Measurements from ENCODE around the gene SEC63. TPM values are rescaled to one million over a fixed set of nuclear protein-coding genes. Genes with fewer than 3 reads are reported as not detected.

The SEC63 gene
- total and polyA plus RNA-seq, 2 donors (not counting 1 experiment from before 2014, with no cell fraction given), result 34.2 to 82.7 TPM

DNA sequence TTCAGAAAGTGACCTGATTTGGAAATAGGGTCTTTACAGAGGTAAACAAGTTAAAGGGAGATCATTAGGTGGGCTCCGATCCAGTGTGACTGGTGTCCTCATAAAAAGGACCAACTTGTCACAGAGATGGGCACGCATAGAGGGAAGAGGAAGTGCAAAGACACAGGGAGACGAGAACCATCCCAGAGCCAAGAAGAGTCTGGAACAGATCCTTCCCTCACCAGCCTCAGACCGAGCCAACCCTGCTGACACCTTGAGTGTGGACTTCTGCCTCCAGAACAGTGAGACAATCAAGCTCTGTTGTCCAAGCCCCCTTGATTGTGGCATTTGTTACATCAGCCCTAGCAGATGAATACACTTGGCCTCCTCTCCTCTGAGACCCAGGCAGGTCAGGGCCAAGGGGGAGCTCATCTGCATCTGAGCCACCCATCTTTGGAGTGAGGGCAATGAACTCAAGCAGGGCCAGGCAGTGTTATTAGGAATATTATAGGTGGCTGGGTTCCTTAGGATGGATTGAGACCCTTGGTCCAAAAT is 111.7 kb downstream of the SEC63 start:
- no peak overlapping the region for H3K4me2 ChIP-seq (ENCODE audit: extremely low read depth, insufficient read depth, low read length)

DNA sequence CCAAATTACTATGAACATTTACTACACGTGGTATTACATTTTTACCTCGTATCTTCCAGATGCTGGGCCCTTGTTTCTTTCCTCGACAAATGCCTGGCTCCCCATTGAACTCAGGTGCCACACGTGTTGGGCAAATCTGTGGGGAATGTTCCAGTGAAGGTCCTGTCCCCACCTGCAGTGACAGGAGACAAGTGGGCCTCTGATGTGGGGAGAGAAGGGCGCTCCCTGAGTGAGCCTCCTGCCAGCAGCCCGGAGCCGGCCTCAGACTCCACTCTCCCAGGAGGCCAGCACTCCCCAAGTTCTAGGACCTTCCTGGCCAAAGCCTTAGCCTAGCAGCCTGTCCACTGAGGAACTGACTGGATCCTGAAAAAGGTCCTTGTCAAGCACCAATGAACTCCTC is 112.2 kb downstream of the SEC63 start:
- Histone ChIP-seq H3K27me3 (ENCODE audit: control insufficient read depth, insufficient read depth, low read length) (peaks cover 2% of the 10 kb centered on the region), H3K9me3 (ENCODE audit: control insufficient read depth, insufficient read depth, low read depth, low read length) (no peaks in the 10 kb centered on the region), H3K4me2 (ENCODE audit: extremely low read depth, insufficient read depth, low read length) (no peak overlapping the region), H3K36me3 (ENCODE audit: control insufficient read depth, insufficient read depth, low read length) (no peaks in the 10 kb centered on the region), H3K4me1 (ENCODE audit: control insufficient read depth, extremely low read depth, insufficient read depth, low read length) (peaks cover 2% of the 10 kb centered on the region), H3K4me3 (replicated peaks in 1 of 4; ENCODE audit: control extremely low read depth in 1 of 4, insufficient read depth in 1 of 4, low read depth in 3 of 4, low read length in 4 of 4) (no peak overlapping the region), H2AFZ (ENCODE audit: low read length) (no peak overlapping the region), H3K9ac (ENCODE audit: insufficient read depth, low read length) (no peak overlapping the region), H3K27ac (ENCODE audit: insufficient read depth, low read length) (no peak overlapping the region), H3K79me2 (ENCODE audit: control insufficient read depth, insufficient read depth, low read length) (no peaks in the 10 kb centered on the region), H4K20me1 (ENCODE audit: control insufficient read depth, extremely low read depth, insufficient read depth, low read length) (no peaks in the 10 kb centered on the region)
- no peak for DNase-seq (ENCODE audit: low read depth in 2 of 2)
- no peak for TF ChIP-seq EZH2 (IDR thresholded peaks at IDR 0.05; ENCODE audit: low read length, missing control alignments)

More for the DNA sequence above, 111.7 kb downstream of the SEC63 start:
- TF ChIP-seq EZH2 (IDR thresholded peaks at IDR 0.05; ENCODE audit: low read length, missing control alignments), result no peak
- TF ChIP-seq, protein P1, sequence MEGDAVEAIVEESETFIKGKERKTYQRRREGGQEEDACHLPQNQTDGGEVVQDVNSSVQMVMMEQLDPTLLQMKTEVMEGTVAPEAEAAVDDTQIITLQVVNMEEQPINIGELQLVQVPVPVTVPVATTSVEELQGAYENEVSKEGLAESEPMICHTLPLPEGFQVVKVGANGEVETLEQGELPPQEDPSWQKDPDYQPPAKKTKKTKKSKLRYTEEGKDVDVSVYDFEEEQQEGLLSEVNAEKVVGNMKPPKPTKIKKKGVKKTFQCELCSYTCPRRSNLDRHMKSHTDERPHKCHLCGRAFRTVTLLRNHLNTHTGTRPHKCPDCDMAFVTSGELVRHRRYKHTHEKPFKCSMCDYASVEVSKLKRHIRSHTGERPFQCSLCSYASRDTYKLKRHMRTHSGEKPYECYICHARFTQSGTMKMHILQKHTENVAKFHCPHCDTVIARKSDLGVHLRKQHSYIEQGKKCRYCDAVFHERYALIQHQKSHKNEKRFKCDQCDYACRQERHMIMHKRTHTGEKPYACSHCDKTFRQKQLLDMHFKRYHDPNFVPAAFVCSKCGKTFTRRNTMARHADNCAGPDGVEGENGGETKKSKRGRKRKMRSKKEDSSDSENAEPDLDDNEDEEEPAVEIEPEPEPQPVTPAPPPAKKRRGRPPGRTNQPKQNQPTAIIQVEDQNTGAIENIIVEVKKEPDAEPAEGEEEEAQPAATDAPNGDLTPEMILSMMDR (conservative IDR thresholded peaks at IDR 0.05 in 1 of 2, IDR thresholded peaks at IDR 0.05 in 1 of 2; ENCODE audit: low read depth in 1 of 2, low read length in 2 of 2), result no peak
- Histone ChIP-seq H3K9ac (ENCODE audit: insufficient read depth, low read length) (no peak overlapping the region), H3K4me1 (ENCODE audit: control insufficient read depth, extremely low read depth, insufficient read depth, low read length) (peaks cover 2% of the 10 kb centered on the region), H2AFZ (ENCODE audit: low read length) (no peak overlapping the region), H3K79me2 (ENCODE audit: control insufficient read depth, insufficient read depth, low read length) (no peaks in the 10 kb centered on the region), H3K36me3 (ENCODE audit: control insufficient read depth, insufficient read depth, low read length) (no peaks in the 10 kb centered on the region), H3K27ac (ENCODE audit: insufficient read depth, low read length) (no peak overlapping the region), H3K27me3 (ENCODE audit: control insufficient read depth, insufficient read depth, low read length) (peaks cover 2% of the 10 kb centered on the region), H3K4me3 (replicated peaks in 1 of 4; ENCODE audit: control extremely low read depth in 1 of 4, insufficient read depth in 1 of 4, low read depth in 3 of 4, low read length in 4 of 4) (no peak overlapping the region), H3K9me3 (ENCODE audit: control insufficient read depth, insufficient read depth, low read depth, low read length) (no peaks in the 10 kb centered on the region), H4K20me1 (ENCODE audit: control insufficient read depth, extremely low read depth, insufficient read depth, low read length) (no peaks in the 10 kb centered on the region)
- no peak for DNase-seq (ENCODE audit: low read depth in 2 of 2)

DNA sequence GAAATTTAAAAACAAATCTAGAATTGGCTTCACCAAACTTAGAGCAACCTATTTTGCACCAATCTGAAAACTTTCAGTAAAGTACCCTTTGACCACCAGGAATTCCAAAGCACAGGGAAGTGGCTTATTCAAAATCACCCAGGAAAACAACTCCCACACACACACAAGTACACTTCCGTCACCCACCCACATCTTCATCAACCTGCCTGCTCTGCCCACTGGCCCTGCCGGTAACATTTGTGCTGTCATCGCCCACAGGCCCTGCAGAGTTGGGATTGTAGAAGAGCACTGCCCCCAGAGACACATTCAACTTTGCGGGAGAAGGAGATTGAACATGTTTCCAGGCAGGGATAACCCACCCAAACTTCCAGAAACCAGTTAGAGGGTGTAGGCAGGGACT is 114.6 kb downstream of the SEC63 start:
- Histone ChIP-seq H3K36me3 (ENCODE audit: control insufficient read depth, insufficient read depth, low read length) (no peaks in the 10 kb centered on the region), H3K4me2 (ENCODE audit: extremely low read depth, insufficient read depth, low read length) (no peak overlapping the region), H2AFZ (ENCODE audit: low read length) (no peak overlapping the region), H3K4me3 (replicated peaks in 1 of 4; ENCODE audit: control extremely low read depth in 1 of 4, insufficient read depth in 1 of 4, low read depth in 3 of 4, low read length in 4 of 4) (no peak overlapping the region), H3K4me1 (ENCODE audit: control insufficient read depth, extremely low read depth, insufficient read depth, low read length) (peaks cover 1% of the 10 kb centered on the region), H3K9ac (ENCODE audit: insufficient read depth, low read length) (no peak overlapping the region), H3K27me3 (ENCODE audit: control insufficient read depth, insufficient read depth, low read length) (no peaks in the 10 kb centered on the region), H3K9me3 (ENCODE audit: control insufficient read depth, insufficient read depth, low read depth, low read length) (no peaks in the 10 kb centered on the region), H3K27ac (ENCODE audit: insufficient read depth, low read length) (no peak overlapping the region), H4K20me1 (ENCODE audit: control insufficient read depth, extremely low read depth, insufficient read depth, low read length) (no peaks in the 10 kb centered on the region), H3K79me2 (ENCODE audit: control insufficient read depth, insufficient read depth, low read length) (no peaks in the 10 kb centered on the region)
- no peak for TF ChIP-seq EZH2 (IDR thresholded peaks at IDR 0.05; ENCODE audit: low read length, missing control alignments)
- TF ChIP-seq, protein P1 (conservative IDR thresholded peaks at IDR 0.05 in 1 of 2, IDR thresholded peaks at IDR 0.05 in 1 of 2; ENCODE audit: low read depth in 1 of 2, low read length in 2 of 2), result no peak
- DNase-seq (ENCODE audit: low read depth in 2 of 2), result no peak

Measured in fibroblast of lung (primary cell).